Tibial nerve (tissue), 4 donors: Measurements from ENCODE around the gene SPSB4.

ENCODE experiments used
- EP300 ChIP-seq, 2 donors: sonication (generic); formaldehyde crosslinking; IDR thresholded peaks; one replicate each; pipeline ENCODE4 v1.6.1; 2017; ENCODE audit warnings: antibody characterized with exemption in 2 of 2, mild to moderate bottlenecking in 1 of 2
- POLR2A ChIP-seq, 2 donors: fragments of 450-650 bp; IDR thresholded peaks; one replicate each; pipeline ENCODE4 v1.6.1; 2017; ENCODE audit warnings: antibody characterized with exemption in 2 of 2, mild to moderate bottlenecking in 2 of 2, moderate library complexity in 2 of 2
- TF ChIP-seq, protein P1 (sequence below), 5 experiments: fragments of 200-600 bp in 3 of 5; fragments of 450-650 bp in 2 of 5; sonication (generic) in 3 of 5; IDR thresholded peaks; one replicate each; pipeline ENCODE4 v1.5.1; 2016 to 2019; ENCODE audit warnings: antibody characterized with exemption in 5 of 5, mild to moderate bottlenecking in 3 of 5, moderate library complexity in 2 of 5

DNA sequence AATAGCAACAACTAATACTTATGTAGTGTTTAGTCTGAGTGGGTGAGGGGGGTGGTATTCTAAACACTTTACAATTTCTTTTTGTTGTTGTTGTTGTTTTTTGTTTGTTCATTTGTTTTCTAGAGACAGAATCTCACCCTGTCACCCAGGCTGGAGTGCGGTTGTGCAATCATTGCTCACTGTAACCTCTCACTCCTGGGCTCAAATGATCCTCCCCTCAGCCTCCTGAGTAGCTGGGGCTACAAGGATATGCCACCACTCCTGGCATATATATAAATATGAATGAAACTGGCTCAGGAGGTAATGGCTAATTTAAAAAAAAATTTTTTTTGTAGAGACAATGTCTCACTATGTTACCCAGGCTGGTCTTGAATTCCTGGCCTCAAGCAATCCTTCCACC is 19.1 kb downstream of the SPSB4 start:
- TF ChIP-seq EP300 (IDR thresholded peaks at IDR 0.05) (no peak), POLR2A (IDR thresholded peaks at IDR 0.05) (no peak)
- TF ChIP-seq, protein P1, sequence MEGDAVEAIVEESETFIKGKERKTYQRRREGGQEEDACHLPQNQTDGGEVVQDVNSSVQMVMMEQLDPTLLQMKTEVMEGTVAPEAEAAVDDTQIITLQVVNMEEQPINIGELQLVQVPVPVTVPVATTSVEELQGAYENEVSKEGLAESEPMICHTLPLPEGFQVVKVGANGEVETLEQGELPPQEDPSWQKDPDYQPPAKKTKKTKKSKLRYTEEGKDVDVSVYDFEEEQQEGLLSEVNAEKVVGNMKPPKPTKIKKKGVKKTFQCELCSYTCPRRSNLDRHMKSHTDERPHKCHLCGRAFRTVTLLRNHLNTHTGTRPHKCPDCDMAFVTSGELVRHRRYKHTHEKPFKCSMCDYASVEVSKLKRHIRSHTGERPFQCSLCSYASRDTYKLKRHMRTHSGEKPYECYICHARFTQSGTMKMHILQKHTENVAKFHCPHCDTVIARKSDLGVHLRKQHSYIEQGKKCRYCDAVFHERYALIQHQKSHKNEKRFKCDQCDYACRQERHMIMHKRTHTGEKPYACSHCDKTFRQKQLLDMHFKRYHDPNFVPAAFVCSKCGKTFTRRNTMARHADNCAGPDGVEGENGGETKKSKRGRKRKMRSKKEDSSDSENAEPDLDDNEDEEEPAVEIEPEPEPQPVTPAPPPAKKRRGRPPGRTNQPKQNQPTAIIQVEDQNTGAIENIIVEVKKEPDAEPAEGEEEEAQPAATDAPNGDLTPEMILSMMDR (IDR thresholded peaks at IDR 0.05), result no peak
